Islet of Langerhans (tissue), 1 donor: ENCODE measurements around the gene IL1RAPL2.

ENCODE experiments used
- FAIRE-seq: peaks from one replicate; lab custom pipeline; 2011; peaks lifted over from hg19 to GRCh38; lab: Jason Lieb, UNC

Gene IL1RAPL2

DNA sequence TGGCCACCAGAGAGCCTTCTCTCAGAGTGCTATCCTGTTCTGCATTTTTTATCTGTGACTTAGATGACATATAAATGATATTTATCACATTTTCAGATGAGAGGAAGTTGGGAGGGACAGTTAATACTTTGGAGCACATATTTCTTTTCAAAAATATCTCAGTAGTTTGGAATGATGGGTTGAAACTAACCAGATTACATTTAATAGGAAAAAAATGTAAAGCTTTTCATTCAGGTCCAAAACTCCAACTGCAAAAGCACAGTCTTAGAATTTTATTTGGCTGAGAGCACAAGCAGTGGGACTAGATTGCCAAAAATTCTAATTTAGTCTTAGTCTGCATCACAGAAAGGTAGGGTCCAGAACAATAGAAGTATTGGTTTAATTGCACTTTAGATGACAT lies 902.7 kb downstream of the IL1RAPL2 start:
- FAIRE-seq: no peak

GRCh38 chrX:105471597-105471996 lies 905.6 kb downstream of the IL1RAPL2 start:
- FAIRE-seq: no peak

DNA sequence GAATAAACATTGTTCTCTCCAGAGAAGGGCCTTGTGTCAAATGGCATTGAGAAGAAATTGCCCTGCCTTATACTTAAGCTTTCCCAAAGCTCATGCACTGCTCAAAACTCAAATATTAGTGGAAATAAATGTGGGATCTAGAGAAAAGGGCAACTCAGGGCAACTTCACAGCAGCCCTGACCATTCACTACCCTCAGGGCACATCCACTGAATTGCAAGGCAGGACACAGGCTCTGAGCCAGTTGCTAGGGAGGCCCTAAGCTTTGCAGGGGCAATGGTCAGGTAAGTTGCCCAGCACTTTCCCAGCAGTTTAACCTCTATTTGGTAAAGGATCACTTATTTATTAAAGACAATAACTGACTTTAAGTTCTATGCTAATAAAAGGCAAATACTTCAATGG lies 909.8 kb downstream of the IL1RAPL2 start:
- no peak for FAIRE-seq

- no peak for FAIRE-seq
Observed at GRCh38 chrX:105477351-105477750, 911.4 kb downstream of the IL1RAPL2 start.

DNA sequence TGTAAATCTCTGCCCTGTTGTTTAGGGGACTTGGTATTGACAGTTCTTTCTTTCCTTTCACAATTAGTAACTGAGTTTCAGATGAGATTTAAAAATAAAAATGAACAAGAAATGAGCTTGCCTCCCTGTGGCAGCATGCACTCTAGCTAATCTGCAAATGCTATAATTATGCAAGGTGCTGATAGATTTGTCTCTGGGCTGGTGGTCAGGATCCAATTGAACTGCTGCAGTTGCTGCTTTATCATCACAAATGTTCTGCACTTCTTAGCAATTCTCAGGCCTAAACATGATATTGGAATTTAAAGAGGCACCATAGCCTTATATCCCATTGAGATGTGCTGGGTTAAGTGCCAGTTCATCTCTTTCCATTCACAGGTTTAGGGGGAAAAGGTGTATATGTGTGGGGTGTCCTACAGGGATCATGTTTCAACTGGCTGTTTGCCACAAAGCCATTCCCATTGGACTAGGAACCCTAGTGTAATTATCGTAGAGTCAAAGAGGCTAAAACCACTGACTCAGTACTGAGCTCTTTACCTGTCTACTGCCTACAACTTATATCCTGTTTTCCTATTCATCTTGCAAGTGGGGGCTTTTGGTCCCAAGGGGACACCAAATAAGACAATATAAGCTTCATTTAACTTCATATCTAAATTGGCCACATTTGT lies 914.8 kb downstream of the IL1RAPL2 start:
- FAIRE-seq: no peak

DNA sequence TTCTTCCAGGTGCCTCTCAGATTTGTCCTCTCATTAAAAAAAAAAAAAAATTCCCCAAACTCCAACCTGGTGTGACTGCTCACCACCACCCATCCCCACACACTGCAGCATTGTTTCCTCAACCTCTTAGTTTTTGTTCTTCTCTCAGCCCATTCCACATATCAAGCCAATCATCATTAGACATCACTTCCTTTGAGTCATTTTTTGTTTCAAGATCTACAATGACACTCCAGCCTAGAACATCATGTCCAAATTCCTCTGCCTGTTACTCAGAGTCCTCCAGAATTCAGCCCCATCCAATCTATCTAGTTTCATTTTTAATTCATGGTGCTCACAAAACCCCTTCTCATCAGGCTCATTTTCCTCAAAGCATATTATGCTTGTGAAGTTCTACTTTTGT lies 917.0 kb downstream of the IL1RAPL2 start:
- FAIRE-seq: no peak

- FAIRE-seq: no peak
Observed at GRCh38 chrX:105488716-105489115, 922.7 kb downstream of the IL1RAPL2 start.

- FAIRE-seq: no peak
Observed at GRCh38 chrX:105495376-105495775, 929.4 kb downstream of the IL1RAPL2 start.

GRCh38 chrX:105502336-105502735 lies 936.3 kb downstream of the IL1RAPL2 start:
- FAIRE-seq: no peak

- no peak for FAIRE-seq
Observed at GRCh38 chrX:105515561-105515960, 949.6 kb downstream of the IL1RAPL2 start.

GRCh38 chrX:105526431-105526830 lies 960.4 kb downstream of the IL1RAPL2 start:
- FAIRE-seq: no peak

DNA sequence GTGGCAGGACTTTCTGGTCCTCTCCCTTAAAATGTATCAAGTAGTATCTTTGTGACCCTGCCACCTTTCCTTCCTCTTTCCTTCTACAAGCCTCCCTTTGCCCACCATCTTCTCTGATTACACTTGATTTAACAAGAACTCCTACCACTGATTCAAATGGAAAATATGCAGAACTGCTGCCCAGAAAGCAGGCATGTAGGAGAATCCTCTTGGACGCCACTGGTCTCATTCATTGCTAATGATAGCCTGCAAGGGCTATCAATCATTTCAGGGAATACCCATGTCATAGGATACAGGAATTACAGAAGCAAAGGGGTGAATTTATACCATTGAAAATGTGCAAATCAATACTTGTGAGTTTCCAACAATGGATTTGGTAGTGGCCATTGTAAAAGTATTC lies 961.8 kb downstream of the IL1RAPL2 start:
- no peak for FAIRE-seq

- FAIRE-seq: no peak
Observed at GRCh38 chrX:105533951-105534350, 968.0 kb downstream of the IL1RAPL2 start.

DNA sequence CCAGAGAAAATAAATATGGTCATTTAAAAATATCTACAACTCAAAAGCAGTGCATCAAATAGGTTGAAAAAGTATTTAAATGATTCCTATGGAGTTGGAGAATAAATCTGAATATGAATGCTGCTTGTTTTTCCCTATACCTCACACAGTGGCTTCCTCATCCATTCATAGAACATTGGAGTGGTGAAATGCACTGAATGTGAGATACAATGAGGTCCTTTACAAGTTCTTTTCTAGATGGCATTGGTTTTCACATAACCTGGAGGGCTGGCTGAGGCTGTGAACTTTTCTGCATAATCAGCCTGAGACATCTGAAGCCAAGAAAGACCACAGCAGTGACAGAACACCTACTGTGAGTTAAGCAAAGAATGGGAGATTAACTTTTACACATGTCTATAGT lies 977.3 kb downstream of the IL1RAPL2 start:
- no peak for FAIRE-seq

DNA sequence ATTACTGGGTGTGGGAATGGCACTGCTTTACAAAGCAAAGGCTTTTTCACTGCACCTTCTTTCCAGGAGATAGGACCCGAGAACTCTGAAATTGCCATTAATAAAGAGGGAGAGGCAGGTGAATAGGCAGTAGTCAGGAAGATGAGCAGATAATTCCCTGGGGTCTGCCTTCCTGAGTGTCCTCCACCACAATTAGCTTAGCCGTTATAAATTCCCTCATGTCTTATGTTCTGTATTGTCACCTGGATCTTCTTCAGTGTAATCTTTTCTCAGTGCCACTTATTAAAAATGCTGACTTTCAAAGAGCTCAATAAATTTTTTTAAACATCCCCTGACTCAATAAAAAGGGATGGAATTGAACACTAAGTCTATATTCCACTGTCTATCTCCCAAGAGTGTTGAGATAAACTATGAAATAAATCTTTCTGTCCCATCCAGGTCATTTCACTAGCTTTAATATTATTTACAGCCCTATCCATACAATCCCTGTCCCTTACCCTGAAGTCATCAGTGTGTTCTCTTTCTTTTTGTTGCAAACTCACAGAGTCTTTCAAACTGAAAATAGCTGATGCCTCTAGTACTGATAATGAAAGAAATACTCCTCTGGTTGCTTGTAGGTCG lies 984.2 kb downstream of the IL1RAPL2 start:
- FAIRE-seq: no peak

DNA sequence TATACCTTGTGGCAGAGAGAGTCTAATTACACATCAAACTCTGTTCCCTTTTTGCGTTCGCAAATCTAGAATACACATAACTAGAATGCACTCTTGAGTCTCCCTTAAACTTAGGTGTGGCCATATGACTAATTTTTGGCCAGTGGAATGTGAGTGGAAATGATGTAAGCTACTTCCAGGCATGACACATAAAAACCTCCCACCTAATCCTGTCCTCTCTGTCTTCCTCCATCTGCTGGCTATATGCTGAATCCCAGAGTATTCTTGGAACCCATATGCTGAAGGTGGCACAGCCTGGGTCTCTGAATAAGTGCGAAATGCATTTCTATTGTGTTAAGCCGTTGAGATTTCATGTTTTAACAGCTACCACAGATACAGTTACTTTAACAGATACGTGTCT lies 986.4 kb downstream of the IL1RAPL2 start:
- no peak for FAIRE-seq

GRCh38 chrX:105553118-105553517 lies 987.1 kb downstream of the IL1RAPL2 start:
- FAIRE-seq: no peak

GRCh38 chrX:105564501-105564900 lies 998.5 kb downstream of the IL1RAPL2 start:
- no peak for FAIRE-seq

DNA sequence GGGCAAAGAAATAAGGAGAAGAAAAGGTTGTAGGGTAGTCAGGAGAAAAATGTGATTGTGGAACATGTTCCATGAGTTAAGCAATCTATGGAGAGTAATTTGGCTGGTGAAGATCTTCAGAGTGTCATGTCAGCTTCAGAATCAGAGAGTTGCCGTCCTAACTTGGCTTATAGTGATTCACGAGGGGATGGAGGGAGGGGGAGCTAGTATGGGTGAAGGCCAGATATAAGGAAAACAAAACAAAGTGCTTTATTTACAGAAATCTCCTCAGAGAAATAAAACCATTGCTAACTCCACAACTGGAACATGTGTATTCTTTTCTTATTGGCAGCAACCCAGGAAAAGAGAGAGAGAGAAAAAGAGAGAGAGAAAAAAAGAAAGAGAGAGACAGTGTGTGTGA lies 999.9 kb downstream of the IL1RAPL2 start:
- no peak for FAIRE-seq

GRCh38 chrX:105567082-105567481 lies 1001.1 kb downstream of the IL1RAPL2 start:
- FAIRE-seq: no peak

GRCh38 chrX:105608745-105609144 lies 1042.7 kb downstream of the IL1RAPL2 start:
- no peak for FAIRE-seq

GRCh38 chrX:105609530-105609929 lies 1043.5 kb downstream of the IL1RAPL2 start:
- FAIRE-seq: no peak

DNA sequence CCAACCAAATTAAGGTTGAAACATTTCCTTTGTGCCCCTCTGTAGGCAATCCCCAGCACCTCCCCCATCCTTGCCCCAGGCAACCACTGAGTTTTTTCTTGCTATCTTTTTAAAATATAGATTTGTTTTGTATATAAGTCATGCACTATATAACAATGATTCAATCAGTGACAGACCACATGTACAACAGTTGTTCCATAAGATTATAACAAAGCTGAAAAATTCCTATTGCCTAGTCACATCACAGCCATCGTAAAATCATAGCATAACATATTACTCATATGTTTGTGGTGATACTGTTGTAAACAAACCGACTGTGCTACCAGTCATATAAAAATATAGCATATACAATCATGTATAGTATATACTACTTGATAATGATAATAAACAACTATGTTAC lies 1044.4 kb downstream of the IL1RAPL2 start:
- no peak for FAIRE-seq

- FAIRE-seq: no peak
Observed at GRCh38 chrX:105618393-105619101, 1052.5 kb downstream of the IL1RAPL2 start.
